OCI-LY3 (cell line): ENCODE measurements around the gene UMODL1.

ENCODE experiments used
- H2AFZ ChIP-seq: fragments of 200-600, 300-600 bp; shearing (Covaris generic); 2 replicates; pipeline ENCODE4 v1.6.0; 2014; ENCODE audit warnings: antibody characterized with exemption, low read depth, low read length
- H3K27ac ChIP-seq: fragments of 200-600, 300-600 bp; sonication (generic); 2 replicates; pipeline ENCODE4 v1.5.1; 2014; ENCODE audit warnings: mild to moderate bottlenecking, low read length, moderate library complexity, mixed read lengths
- H3K27me3 ChIP-seq: fragments of 200-600, 300-600 bp; sonication (generic); 2 replicates; pipeline ENCODE4 v1.6.1; 2014; ENCODE audit warnings: low read depth, low read length, mixed read lengths
- H3K36me3 ChIP-seq: fragments of 200-600, 300-600 bp; sonication (generic); replicated peaks from 2 replicates; pipeline ENCODE3; 2014; ENCODE audit warnings: low read depth, low read length, mixed read lengths
- H3K4me1 ChIP-seq: fragments of 300-600, 200-600 bp; sonication (generic); 2 replicates; pipeline ENCODE4 v1.6.1; 2014; ENCODE audit warnings: low read length, mixed read lengths
- H3K4me2 ChIP-seq: fragments of 200-600, 300-600 bp; sonication (generic); 2 replicates; pipeline ENCODE4 v1.6.1; 2014; ENCODE audit warnings: low read length, mixed read lengths
- H3K4me3 ChIP-seq: fragments of 300-600, 200-600 bp; sonication (generic); 2 replicates; pipeline ENCODE4 v1.5.1; 2014; ENCODE audit warnings: antibody characterized with exemption, mild to moderate bottlenecking, low read length, moderate library complexity
- H3K79me2 ChIP-seq: fragments of 300-600, 200-600 bp; shearing (Covaris generic); 2 replicates; pipeline ENCODE4 v1.6.1; 2014; ENCODE audit warnings: mild to moderate bottlenecking, low read length, mixed read lengths
- H3K9ac ChIP-seq: fragments of 300-600, 200-600 bp; shearing (Covaris generic); 2 replicates; pipeline ENCODE4 v1.6.0; 2014; ENCODE audit warnings: mild to moderate bottlenecking, low read length, moderate library complexity
- H3K9me3 ChIP-seq: fragments of 200-600, 300-600 bp; shearing (Covaris generic); 2 replicates; pipeline ENCODE4 v1.6.1; 2014; ENCODE audit warnings: low read length, mixed read lengths; ENCODE audit not compliant: insufficient read depth
- H4K20me1 ChIP-seq: fragments of 200-600, 300-600 bp; sonication (generic); 2 replicates; pipeline ENCODE4 v1.6.1; 2016; ENCODE audit warnings: low read length, mixed read lengths; ENCODE audit not compliant: insufficient read depth
- CTCF ChIP-seq: fragments of 200-600, 300-600 bp; sonication (generic); IDR thresholded peaks from 2 replicates; pipeline ENCODE4 v1.5.1; 2014; ENCODE audit warnings: antibody characterized with exemption, low read length, low read depth
- EZH2phosphoT487 ChIP-seq: fragments of 200-600 bp; shearing (Covaris generic); IDR thresholded peaks from 2 replicates; pipeline ENCODE4 v1.6.1; 2018; ENCODE audit warnings: antibody characterized with exemption, mixed run types, low read depth

UMODL1 gene

GRCh38 chr21:42151148-42151947, 80.2 kb downstream of the UMODL1 start:
- no peaks in the 10 kb centered on the region for H3K27me3 ChIP-seq
- H4K20me1 ChIP-seq: no peaks in the 10 kb centered on the region
- H3K9ac ChIP-seq: no peak overlapping the region
- TF ChIP-seq EZH2phosphoT487 (no peak), CTCF (no peak)
- H2AFZ ChIP-seq: no peak overlapping the region
- H3K36me3 ChIP-seq: no peaks in the 10 kb centered on the region
- no peak overlapping the region for H3K27ac ChIP-seq
- no peak overlapping the region for H3K4me2 ChIP-seq
- no peak overlapping the region for H3K4me3 ChIP-seq
- H3K79me2 ChIP-seq: no peaks in the 10 kb centered on the region
- H3K4me1 ChIP-seq: no peaks in the 10 kb centered on the region
- no peaks in the 10 kb centered on the region for H3K9me3 ChIP-seq

GRCh38 chr21:42151948-42152220, 80.8 kb downstream of the UMODL1 start:
- Histone ChIP-seq H3K4me1 (no peaks in the 10 kb centered on the region), H2AFZ (no peak overlapping the region), H3K79me2 (no peaks in the 10 kb centered on the region), H3K4me3 (no peak overlapping the region), H3K27me3 (no peaks in the 10 kb centered on the region), H4K20me1 (no peaks in the 10 kb centered on the region), H3K36me3 (no peaks in the 10 kb centered on the region), H3K9me3 (no peaks in the 10 kb centered on the region), H3K4me2 (no peak overlapping the region), H3K9ac (no peak overlapping the region), H3K27ac (no peak overlapping the region)
- no peak for TF ChIP-seq EZH2phosphoT487
- TF ChIP-seq CTCF: no peak

- no peak overlapping the region for H3K27ac ChIP-seq
- H3K79me2 ChIP-seq: no peaks in the 10 kb centered on the region
- H3K9ac ChIP-seq: no peak overlapping the region
- H2AFZ ChIP-seq: no peak overlapping the region
- H3K36me3 ChIP-seq: no peaks in the 10 kb centered on the region
- no peaks in the 10 kb centered on the region for H4K20me1 ChIP-seq
- H3K4me1 ChIP-seq: no peaks in the 10 kb centered on the region
- H3K4me3 ChIP-seq: no peak overlapping the region
- no peaks in the 10 kb centered on the region for H3K9me3 ChIP-seq
- no peak overlapping the region for H3K4me2 ChIP-seq
- no peaks in the 10 kb centered on the region for H3K27me3 ChIP-seq
- TF ChIP-seq EZH2phosphoT487 (no peak), CTCF (no peak)
Observed at GRCh38 chr21:42153046-42153686, 82.0 kb downstream of the UMODL1 start.

GRCh38 chr21:42153746-42154145, 82.6 kb downstream of the UMODL1 start:
- H3K4me1 ChIP-seq: no peaks in the 10 kb centered on the region
- H3K27me3 ChIP-seq: no peaks in the 10 kb centered on the region
- no peak overlapping the region for H3K4me2 ChIP-seq
- H4K20me1 ChIP-seq: no peaks in the 10 kb centered on the region
- no peak overlapping the region for H3K4me3 ChIP-seq
- no peaks in the 10 kb centered on the region for H3K36me3 ChIP-seq
- no peak overlapping the region for H2AFZ ChIP-seq
- no peaks in the 10 kb centered on the region for H3K79me2 ChIP-seq
- no peak overlapping the region for H3K9ac ChIP-seq
- no peaks in the 10 kb centered on the region for H3K9me3 ChIP-seq
- no peak overlapping the region for H3K27ac ChIP-seq
- TF ChIP-seq EZH2phosphoT487: no peak
- TF ChIP-seq CTCF: no peak
